GM10248 (cell line): ENCODE results near the gene SH3PXD2A.

Experiments
- CTCF ChIA-PET: fragments of 300-600 bp; sonication (Branson Sonifier 250); formaldehyde crosslinking; extraction: SDS; loops from one replicate; lab custom pipeline; 2021; ENCODE audit warnings: antibody characterized with exemption; lab: Yijun Ruan, JAX
- POLR2A ChIA-PET: fragments of 350-650 bp; sonication (Branson Sonifier 250); formaldehyde crosslinking; extraction: SDS; loops from one replicate; lab custom pipeline; 2020; ENCODE audit warnings: antibody characterized with exemption; lab: Yijun Ruan, JAX
- DNase-seq: peaks from one replicate; pipeline ENCODE4 v3.0.0; 2012; ENCODE audit errors: extremely low spot score
- CTCF ChIP-seq: IDR thresholded peaks from 2 replicates; pipeline ENCODE4 v1.5.1; 2012; ENCODE audit warnings: mild to moderate bottlenecking, low read depth; ENCODE audit errors: extremely low read depth, missing control alignments, control extremely low read depth

Gene SH3PXD2A

GRCh38 chr10:103835096-103836050, 20.0 kb downstream of the SH3PXD2A start:
- no peak for TF ChIP-seq CTCF
- DNase-seq = no peak
- ChIA-PET CTCF (interaction anchor here (0.7 kb wide), 1 partner anchor 123 kb away, joined by 3 read pairs; no protein-coding TSS in a partner anchor), POLR2A (no interaction called here)

- CTCF ChIA-PET = no interaction called here
- no peak for DNase-seq
- no peak for TF ChIP-seq CTCF
- POLR2A ChIA-PET = no interaction called here
Measured at GRCh38 chr10:103834436-103835095, 20.8 kb downstream of the SH3PXD2A start.

DNA sequence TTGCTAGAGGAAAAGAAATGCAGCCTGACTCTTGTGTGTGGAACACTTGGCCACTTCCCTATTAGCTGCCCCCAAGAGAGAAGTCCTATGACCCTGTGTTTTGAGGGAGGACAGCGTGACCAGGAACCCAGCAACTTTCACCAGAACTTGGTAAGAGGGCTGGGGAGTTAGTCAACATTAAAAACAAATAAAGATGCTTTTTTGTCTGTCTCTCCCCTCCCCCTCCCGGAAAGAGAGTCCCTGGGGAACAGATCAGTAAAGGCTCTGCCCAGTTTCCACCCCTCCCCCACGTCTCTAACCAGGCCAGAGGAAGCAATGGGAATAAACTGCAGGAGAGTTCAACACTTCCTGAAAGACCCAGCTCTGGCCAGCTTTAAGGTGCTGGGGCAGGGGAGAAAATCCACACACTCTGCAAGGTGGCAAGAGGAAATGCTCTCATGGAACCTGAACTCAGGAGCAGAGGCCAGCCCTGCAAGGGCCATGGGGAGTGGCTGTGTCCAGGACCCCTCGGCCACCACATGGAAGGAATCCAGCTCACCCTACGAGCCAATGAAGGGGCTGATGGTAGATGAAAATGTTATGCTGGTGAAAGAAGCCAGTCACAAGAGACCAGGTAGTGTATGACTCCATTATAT, 21.5 kb downstream of the SH3PXD2A start:
- ChIA-PET CTCF (interaction anchor here (1.0 kb wide), 2 partner anchors 10 to 40 kb away, joined by 3 to 5 read pairs; no protein-coding TSS in a partner anchor), POLR2A (no interaction called here)

DNA sequence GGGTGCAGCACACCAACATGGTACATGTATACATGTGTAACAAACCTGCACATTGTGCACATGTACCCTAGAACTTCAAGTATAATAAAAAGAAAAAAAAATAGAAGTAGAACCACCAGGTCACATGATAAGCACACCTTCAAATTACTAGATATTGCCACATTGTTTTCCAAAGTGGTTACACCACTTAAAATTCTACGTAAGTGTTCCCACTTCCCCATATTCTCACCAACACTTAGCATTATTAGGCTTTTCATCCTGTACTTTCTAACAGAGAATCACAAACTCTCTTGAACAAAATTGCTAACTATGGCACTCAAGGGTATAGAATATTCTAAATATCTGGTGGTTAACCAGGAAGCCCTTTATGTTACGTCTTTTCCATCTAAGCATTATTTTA, 22.6 kb downstream of the SH3PXD2A start:
- TF ChIP-seq CTCF = no peak
- DNase-seq = no peak
- ChIA-PET POLR2A (no interaction called here), CTCF (interaction anchor here (1.0 kb wide), 2 partner anchors 9 to 39 kb away, joined by 3 to 5 read pairs; no protein-coding TSS in a partner anchor)

More for the DNA sequence above, 21.5 kb downstream of the SH3PXD2A start:
- DNase-seq = no peak
- TF ChIP-seq CTCF = no peak

DNA sequence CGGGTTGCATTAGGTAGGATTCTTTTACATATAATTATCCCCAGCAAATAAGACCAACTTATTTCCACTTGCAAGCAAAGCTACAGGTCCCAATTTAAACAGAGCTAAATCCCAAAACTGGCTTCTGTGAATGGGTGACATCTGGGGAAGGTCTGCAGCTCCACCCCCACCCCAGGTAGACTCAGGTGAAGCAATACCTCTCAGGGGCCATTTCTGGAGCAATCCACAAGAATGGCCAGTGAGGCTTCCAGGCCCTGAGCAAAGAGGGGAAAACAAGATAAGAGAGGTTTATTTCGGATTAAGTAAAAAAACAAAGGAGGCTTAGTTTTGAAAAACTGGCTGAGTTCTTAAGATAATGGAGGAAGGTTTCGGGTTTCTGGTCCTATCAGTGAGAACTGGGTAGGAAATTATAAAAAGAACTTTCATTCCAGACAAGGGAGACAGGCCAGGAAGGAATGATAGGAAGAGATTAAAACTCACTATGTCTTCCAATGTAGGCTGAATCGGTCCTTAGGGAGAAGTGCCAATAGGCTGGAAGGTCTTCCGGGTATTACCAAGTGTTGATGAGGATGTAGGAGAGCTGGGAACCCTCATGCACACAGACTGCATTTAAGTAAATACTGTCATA, 25.4 kb downstream of the SH3PXD2A start:
- ChIA-PET CTCF (no interaction called here), POLR2A (interaction anchor here (0.6 kb wide), 1 partner anchor 19 kb away, joined by 5 read pairs; no protein-coding TSS in a partner anchor)
- no peak for DNase-seq
- no peak for TF ChIP-seq CTCF
